Raji (cell line): ENCODE data around the gene MXI1.

Source experiments
- POLR2A ChIP-seq: IDR thresholded peaks from 2 replicates; pipeline ENCODE4 v1.6.1; 2011; ENCODE audit warnings: low read depth, low read length, control low read depth; ENCODE audit not compliant: insufficient read depth

The MXI1 gene

DNA sequence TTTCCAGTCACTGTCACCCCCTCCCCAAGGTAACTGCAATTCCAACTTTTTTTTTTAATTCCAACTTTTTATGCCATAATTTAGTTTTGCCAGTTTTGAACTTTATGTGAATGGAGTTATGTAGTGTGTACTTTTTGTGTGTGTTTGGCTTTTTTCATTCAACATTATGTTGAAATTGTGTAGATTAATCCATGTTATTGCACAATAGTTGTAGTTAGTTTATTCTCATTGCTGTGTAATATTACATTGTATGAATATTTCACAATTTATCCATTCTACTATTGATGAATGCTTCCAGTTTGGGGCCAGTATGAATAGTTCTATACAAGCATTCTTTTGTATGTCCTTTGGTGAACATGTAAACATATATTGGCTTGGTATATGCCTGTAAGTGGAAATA is 32.5 kb downstream of the MXI1 start:
- no peak for TF ChIP-seq POLR2A

DNA sequence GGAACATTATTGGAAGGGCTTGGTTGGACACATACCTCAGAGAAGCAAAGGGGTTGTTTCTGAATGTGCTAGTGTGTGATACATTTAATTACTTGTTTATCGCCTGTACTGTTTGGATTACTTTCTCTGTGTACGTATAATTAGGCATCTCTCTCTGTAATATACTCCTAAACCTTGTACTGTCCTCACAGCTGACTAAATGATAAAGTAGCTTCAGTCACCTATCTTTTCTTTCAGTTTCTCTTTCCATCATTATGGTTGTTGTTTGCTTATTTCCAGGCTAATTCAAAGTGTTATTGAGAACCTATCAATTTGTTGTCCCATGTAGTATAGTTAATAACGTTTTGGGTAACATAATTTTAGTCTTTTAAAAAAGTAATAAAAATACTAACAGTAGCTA is 34.0 kb downstream of the MXI1 start:
- no peak for TF ChIP-seq POLR2A

DNA sequence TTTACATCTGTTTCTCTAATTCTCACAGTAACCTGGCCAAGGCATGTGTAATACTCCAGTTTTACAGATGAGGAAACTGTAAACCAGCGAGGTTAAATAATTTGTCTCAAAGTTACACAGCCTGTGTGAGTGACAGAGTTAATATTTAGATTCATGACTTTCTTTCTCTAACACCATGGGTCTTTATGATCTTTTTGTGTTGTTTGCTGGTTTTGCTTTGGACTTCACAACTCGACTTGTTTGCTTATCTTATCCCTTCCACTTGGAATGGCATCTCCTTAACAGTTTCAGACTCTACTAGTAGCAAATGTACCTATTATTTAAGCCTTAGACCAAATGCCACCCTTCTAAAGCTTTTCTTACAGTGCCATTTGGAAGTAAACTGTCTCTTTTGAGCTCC is 34.4 kb downstream of the MXI1 start:
- no peak for TF ChIP-seq POLR2A

DNA sequence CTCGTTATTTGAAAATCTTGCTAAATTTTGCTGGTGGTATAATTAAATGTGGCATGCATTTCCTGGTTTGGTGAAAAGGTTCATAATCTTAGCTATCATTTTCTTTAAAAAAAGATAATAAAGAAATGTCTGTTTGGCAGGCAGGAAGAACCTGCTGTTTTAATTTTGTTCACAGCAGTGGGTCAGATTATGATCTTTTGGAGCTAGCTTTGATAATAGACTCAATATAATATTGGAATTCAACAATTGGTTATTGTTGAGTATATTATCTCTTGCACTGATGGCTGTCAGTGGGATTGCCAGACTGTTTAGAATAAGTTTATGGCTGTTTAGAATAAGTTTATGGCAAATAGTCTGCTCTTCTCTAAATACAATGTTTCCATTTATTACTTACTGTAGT is 35.1 kb downstream of the MXI1 start:
- no peak for TF ChIP-seq POLR2A

DNA sequence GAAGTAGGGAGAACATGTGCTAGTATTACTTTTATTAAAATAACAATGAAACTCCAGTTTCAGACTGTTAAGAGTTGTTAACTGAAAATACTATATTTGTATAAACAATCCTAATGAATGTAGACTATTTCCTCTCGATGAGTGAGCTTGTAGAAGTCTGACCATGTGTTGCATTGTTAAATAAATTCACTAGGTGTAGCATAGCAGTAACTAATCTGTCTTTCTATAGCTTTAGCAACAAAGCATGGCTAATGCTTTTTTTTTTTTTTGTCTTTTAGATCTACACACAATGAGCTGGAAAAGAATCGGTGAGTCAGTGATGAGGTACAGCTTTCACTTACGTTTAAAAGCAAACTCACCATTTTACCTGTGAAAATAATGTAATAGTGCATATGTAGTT is 37.1 kb downstream of the MXI1 start:
- no peak for TF ChIP-seq POLR2A

DNA sequence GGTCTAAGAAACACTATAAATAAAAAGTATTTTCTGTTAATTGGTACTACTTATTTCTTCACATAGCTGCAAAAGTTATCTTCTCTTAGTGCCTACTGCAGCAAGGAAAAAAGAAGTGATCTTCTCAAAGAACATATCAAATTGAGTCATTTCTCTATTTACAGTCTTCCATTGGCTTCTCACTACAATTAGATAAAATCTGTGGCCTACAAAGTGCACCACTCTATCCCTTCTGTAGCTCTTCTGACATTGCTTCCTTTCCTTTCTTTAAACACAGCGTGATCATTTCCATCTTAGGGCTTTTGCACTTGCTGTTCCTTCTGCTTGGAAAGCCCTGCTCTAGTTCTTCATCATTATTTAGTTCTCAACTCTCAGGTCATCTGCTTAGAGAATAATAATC is 44.7 kb downstream of the MXI1 start:
- no peak for TF ChIP-seq POLR2A

DNA sequence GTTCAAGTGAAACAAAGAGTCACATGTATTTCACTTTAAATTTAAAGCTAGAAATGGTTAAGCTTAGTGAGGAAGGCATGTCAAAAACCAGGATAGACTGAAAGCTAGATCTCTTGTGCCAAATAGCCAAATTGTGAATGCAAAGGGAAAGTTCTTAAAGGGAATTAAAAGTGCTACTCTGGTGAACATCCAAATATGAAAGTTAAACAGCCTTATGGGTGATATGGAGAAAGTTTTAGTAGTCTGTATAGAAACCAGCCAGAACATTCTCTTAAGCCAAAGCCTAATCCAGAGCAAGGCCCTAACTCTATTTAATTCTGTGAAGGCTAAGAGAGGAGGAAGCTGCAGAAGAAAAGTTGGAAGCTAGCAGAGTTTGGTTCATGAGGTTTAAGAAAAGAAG is 47.1 kb downstream of the MXI1 start:
- no peak for TF ChIP-seq POLR2A

DNA sequence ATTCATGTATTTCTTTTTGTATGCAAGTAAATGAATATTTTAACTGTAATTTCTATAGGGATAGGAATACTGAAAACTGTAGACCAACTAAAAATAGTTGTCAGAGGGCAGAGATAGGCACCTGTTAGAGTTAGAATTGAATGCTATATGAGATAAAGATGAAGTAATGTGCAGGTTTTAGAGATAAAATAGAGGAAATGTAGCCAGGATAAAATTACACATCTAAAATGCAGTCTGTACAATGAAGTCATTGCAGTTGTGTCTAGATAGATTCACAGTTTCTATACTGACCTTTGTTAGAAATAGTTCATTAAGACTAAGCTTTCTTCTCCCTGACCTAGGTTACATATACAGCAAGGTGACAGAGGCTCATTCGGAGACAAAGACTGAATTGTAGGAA is 51.1 kb downstream of the MXI1 start:
- no peak for TF ChIP-seq POLR2A

DNA sequence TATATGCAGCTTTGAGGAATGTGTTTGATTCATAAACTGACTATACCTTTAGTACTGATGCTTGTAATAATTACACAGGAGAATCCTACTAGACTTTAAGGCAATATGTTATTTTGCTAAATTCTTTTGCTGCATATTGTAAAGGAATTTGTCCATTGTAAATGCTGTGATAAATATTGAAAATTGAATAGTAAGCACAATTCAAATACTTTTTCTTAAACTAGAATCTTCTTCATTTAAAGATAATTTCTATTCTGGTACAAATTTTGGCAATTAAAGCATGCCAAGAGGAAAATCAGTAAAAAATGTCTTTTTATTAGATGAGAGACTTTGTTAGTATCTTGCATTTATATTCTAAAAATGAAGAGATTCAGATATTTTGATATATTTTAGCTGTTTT is 51.9 kb downstream of the MXI1 start:
- no peak for TF ChIP-seq POLR2A

DNA sequence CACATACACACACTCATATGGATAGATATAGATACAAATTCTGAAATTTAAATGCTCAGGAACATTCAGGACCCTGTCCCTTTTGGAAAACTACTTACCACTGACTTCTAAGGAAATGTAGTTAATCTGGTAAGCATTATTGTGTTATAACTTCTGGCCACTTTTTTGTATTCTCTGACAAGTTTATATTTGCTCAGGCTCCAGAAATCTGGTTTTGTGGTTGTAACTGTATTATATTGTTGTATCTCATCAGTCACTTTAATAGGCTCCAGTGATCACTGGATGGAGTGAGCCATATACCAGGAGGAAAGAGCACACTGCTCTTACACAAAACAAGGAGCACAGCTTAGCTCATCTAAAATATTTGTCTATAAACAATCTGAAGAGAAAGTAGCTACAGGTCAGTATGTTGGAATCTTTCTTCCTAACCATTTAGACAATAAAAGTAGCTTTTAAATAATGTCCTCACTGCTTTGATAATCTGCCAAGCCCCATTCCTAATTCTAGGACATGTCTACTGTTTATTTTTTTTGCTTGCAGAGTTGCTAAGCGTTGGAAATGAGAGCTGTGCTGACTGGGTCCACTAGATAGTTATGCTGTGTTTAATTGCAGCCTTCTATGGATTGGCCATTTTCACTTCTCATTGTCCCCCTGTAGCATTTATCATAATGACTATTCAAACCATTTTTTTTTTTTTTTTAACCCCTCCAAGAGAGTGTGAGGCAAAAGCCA is 53.5 kb downstream of the MXI1 start:
- TF ChIP-seq POLR2A, result no peak

DNA sequence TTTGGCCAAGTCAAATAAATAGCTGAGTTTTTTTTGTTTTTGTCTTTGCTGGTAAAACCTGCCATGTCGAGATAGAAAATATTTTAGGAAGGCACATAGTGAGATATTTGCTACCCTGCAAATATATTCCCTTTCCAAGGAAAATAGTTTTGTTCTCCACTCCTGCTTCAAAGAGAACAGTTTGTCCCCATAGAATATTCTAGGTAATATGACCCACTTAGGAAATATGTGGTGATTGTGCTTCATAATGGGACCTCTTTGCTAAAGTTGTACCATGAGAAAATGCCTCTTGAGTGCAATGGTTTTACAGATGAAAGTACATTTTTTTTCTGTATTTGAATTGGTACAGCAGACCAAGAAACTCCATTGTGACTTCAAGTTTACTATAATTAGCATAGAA is 55.8 kb downstream of the MXI1 start:
- no peak for TF ChIP-seq POLR2A

DNA sequence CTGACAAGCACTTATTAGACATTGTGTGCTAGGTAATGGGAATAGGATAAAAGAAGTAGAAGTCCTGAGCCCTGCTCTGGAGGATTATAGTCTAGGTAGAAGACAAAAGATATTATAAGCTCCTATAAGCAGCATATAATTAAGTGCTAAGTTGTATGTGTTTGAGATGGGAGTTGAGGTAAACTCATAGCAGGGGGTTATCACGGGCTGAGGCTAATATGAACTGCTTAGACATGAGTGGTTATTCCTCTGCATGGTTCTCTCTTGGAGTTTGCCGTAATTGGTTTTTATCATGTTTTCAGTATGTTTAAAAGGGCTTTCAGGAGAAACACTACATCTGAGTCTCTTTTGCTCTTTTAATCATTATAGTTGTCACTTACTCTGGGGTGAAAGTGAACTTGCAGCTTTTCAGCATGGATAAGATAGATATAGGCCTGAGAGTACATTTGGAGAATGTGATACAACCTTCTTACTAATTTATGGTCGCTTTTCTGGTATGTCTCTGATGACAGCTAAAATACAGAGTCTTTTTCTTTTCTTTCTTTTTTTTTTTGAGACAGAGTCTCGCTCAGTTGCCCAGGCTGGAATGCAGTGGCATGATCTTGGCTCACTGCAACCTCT is 58.3 kb downstream of the MXI1 start:
- TF ChIP-seq POLR2A, result no peak

DNA sequence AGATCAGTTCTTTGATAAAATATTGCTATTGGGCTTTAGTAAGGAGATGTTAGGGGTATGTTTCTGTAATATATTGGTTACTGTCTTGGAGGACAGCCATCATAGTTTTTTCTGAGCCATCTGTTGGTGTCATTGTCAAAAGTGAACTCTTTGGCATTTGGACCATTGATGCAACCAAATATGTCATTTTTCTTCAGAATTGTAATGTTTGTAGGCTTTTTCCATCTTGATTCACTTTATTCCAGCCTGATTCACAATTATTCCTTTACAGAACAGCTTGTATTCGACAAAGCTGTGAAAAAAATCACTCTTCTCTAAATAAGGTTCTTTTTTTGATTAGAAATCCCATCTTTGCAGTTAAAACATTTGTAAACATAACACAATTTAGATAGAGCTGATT is 59.9 kb downstream of the MXI1 start:
- TF ChIP-seq POLR2A, result no peak

DNA sequence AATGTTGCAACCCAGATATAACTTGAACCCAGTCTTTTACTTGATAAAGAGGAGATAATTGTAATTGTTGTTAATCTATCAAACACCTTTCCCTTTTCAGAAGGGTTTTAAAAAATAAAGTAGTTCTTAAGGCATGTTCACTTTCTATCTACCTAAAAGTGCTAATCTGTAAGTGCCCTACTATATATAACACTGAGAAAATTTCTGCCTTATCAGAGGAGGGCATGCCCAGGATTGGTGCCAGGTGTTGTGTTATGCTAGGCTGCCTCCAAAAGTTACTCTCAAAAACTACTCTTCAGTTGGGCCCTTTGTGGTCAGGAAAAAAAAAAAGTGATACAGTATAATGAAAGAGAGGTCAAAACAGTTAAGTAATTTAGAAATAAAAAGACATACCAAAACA is 61.0 kb downstream of the MXI1 start:
- TF ChIP-seq POLR2A, result no peak

DNA sequence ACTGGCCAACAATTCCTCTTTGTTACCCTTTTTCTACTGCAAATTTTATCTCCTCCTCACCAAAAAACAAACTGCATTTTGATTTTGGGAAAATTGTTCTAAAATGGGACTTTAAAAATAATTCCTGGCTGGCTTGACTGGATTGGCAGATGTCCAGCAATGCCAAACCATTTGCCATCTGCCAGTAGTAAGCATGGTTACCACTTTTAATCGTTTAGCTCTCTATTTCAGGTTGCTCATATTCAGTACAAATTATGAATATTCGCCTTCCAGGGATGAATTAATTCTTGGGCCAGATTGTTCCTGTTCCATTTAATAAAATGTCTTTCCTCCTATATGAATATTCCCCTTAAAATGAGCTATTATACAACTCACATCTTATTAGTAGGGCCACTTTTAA is 61.6 kb downstream of the MXI1 start:
- no peak for TF ChIP-seq POLR2A

DNA sequence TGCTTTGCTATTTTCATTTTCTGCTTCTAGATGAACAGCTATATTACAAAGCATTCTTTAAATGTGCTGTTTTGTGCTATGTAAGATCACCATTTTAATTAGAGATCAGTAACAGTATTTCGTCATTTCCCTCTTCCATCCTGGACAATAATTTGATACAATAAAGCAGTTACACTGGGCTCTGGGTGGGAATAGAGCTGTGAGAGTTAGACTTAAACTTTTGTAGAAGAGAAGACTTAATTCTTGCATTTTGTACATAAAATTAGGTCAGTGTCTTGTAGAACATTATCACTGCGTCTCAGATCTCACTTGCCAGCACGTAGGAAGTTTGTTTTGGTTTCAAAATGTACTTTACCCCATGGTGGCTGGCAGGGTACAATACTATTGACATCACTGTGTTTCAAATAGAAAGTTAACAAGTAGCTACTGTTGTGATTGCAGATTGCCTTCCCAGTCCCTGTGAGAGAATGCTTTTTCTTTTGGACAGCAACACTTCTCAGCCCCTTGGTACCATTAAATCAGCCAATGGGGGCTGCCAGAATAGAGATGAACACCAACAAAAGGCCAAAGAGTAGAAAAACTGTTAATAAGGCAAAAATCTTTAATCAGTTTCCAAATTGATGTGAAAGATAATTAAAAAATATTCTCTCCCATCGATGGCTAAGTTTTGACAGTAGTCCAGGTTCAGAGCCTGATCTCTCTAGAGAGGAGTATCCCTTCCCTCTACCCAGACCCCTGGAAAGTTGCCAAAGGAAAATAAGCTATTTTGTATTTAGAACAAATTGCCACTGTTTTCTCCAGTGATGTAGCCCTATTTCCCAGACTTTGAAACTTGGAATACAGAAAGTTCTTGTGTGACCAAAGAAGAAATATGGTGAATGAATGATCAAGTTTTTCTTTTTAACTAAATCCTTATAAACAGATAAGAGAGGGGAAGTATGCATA is 62.2 kb downstream of the MXI1 start:
- TF ChIP-seq POLR2A, result no peak
